Right lung (tissue), 5 donors: Measurements from ENCODE around the gene ZNF513. TPM values are rescaled to one million over a fixed set of nuclear protein-coding genes. Genes with fewer than 3 reads are reported as not detected.
"Not testable (repeated sequence)": the region's sequence is repeated elsewhere in the genome, so short reads cannot be mapped to it uniquely, and the experiment has no call there.

Experiments
- DNase-seq, 2 donors: peaks; one replicate each; pipeline ENCODE4 v3.0.0-alpha.2; 2013
- polyA plus RNA-seq, 5 donors: library from polyadenylated mRNA; unstranded; fragments of 120-200 nt; gene quantifications; one replicate each; pipeline versions ENCODE4 v1.2.1 to v1.2.3, GENCODE V29; 2013; ENCODE audit warnings: inconsistent platforms in 1 of 5, low replicate concordance in 1 of 5; ENCODE audit not compliant: insufficient read length in 5 of 5, insufficient read depth in 1 of 5

The ZNF513 gene
- polyA plus RNA-seq, 5 donors = 12.4 to 23.3 (median 14.5) TPM

DNA sequence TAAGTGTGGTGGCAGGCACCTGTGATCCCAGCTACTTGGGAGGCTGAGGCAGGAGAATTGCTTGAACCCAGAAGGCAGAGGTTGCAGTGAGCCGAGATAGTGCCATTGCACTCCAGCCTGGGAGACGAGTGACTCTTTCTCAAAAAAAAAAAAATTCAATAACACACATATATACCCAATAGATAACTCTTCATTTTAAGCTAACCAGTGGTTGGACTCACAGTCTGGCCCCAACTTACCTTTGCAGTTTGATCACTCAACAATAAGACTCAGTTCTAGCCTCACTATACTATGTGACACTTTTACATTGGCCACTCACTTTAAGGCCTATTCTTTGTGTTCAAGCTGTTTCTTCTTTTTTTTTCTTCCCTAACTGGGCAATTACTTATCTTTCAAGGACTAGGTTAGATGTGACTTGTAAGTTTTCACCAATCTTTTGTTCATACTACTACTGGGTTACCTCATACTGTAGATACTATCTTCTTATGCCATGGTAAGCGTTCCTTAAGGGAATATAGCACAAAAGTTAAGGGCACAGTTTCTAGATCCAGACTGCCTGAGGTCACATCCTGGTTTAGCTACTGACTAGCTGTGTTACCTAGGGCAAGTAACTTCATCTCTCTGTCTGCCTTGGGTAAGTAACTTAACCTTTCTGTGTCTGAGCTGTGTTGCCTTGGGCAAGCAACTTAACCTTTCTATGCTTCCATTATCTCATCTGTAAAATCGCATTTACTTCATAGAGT is 17.7 kb downstream of the ZNF513 start:
- no peak for DNase-seq

DNA sequence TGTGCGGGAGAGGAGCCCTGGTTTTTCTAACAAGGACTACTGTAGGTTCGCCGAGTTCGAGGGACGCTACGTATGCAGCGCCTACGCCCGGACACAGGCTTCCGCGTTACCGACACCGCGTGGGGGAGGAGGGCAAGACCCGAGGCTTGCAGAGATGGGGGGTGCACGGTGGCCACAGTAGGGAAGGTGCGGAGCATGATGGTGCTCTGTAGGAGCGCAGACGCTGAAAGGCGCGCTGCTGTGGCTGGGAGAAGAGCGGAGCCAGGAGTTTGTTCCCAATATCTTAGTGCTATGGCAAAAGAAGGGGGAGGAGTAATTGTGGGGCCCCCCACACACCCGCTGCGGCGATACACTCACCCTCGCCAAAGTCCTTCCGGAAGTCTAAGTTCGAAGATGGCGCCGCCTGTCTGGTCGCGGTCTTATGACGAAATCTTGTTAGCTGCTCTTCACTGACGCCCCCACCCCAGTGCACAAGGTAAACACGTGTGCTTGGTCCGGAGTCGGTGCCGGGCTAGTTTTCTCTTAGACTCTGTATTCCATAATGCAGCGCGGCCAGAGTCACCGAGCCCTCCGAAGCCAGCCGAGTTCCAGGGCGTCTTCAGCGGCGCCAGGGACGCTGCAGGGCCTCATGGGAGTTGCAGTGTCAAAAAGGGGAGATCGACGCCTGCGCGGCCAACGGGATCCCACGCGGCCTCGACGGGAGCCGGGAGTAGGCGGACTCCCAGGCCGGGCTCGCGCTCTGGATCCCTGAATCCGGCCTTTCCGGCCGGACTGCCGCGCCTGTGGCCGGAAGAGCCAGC is 24.0 kb downstream of the ZNF513 start, which contains the start of gene GTF3C2:
TSS of gene GTF3C2 (minus strand) at position 383 of the 800 bp plus-strand sequence. CDS start 13,210 bp downstream, outside the sequence.
- peak; percentile 95 to 96 for DNase-seq

DNA sequence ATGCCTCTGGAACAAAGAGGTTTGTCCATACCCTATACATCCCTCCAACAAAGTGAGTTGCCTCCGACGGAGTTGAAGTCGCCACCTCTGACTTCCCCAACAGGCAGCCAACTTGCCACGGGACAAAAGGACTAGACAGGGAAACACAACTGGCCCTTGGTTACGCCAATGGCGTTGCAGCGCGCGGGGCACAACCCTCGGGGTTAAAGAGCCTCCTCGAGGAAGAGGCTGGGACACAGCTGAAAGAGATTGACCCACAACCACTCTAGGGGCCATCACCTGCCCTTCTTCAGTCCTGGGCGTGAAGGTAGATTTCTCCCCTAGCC is 24.5 kb downstream of the ZNF513 start:
- peak in 1 of 2 donors; percentile 24 for DNase-seq

DNA sequence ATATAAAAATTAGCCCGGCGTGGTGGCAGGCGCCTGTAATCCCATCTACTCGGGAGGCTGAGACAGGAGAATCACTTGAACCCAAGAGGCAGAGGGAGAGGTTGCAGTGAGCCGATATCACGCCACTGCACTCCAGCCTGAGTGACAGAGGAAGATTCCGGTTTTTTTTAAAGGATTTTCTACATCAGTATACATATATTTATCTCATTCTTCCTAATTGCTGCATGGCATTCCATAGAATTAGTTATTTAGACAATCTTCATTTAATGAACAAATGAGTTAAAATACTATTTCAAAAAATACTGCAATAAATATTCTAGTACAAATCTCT is 26.0 kb downstream of the ZNF513 start:
- no peak for DNase-seq

DNA sequence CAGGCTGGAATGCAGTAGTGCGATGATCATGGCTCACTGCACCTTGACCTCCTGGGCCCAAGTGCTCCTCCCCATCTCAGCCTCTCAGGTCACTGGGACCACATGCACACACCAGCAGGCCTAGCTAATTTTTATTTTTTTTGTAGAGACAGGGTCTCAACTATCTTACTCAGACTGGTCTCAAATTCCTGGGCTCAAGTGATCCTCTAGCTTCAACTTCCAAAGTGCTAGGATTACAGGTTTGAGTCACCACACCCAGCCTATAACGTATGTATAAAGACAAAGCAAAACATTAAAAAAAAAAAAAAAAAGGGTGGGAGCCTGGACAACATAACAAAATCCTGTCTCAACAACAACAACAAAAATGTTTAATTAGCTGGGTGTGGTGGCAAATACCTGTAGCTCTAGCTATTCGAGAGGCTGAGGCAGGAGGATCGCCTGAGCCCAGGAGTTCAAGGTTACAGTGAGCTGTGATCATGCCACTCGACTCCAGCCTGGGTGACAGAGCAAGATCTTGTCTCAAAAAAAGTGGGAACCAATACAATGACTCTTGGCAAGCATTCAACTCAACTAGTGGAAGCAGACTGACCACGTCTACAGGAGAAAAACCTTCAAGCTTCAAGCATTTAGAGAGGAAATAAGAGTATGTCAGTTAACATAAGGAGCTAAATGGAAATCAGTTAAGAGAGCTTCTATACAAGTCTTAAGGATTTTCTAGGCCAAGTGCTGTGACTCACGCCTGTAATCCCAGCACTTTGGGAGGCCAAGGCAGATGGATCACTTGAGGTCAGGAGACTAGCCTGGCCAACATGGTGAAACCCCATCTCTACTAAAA is 26.6 kb downstream of the ZNF513 start:
- DNase-seq = no peak

DNA sequence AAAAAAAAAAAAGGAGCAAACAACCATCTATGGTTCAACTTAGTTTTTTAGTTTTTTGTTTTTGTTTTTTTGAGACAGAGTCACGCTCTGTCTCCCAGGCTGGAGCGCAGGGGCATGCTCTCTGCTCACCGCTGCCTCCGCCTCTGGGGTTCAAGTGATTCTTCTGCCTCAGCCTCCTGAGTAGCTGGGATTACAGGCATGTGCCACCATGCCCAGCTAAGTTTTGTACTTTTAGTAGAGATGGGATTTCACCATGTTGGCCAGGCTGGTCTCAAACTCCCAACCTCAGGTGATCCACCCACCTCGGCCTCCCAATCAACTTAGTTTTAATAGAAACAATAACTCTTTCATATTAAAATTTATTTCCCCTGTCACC is 27.2 kb downstream of the ZNF513 start:
- DNase-seq = not testable (repeated sequence)

DNA sequence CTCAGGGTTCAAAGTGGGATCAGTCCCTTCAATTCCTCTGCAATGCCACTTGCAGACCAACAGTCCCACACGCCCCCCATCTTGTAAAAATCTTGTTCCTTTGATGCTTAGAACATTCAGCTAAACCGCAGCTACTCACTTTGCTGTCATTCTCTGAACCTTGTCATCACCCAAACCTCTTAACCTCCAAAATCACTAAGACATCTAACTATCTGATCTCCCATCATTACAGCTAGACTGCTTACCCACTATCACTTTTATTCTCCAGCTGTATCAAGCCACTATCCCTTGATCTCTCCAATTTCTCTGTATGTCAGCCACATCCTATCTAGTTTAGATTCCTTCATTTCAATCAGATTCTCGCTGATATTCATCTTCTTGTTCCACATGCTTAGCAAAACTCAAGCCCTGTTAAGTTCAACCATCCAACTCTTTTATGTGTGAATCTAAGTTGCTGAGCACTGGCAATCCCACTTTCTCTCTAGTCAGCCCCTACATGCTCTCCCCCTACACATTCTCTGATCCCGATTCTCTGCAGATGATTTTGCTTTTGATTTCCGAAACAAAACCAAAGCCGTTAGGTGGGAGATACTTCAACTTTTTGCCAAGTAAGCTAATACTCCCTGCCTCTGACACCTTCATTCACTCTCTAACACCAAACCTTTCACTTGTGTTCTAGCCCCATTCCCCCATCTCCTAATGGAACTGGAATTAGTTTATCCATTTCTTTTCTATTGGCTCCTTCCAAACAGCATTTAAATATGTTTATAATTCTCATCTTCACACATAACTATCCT is 28.5 kb downstream of the ZNF513 start:
- DNase-seq = no peak

DNA sequence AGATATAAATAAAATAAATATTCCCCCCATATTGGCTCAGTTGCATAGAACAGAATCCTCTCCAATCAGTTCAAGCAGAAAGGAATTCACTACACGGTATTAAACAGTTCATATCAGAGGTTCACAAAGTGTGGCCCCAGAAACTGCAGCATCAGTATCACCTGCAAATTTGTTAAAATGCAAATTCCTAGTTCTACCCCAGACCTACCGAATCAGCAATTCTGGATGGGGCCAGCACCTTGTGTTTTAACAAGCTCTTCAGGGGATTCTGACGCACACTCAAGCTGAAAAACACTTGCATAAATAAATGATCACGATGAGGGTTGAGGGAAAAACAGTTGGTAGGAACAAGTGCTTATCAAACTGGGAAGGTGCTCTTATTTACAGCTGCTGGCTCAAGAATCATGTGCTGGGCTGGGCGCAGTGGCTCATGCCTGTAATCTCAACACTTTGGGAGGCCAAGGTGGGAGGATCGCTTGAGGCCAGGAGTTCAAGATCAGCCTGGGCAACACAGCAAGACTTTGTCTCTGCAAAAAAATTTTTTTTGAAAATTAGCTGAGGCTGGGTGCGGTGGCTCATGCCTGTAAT is 30.3 kb downstream of the ZNF513 start:
- DNase-seq = no peak

DNA sequence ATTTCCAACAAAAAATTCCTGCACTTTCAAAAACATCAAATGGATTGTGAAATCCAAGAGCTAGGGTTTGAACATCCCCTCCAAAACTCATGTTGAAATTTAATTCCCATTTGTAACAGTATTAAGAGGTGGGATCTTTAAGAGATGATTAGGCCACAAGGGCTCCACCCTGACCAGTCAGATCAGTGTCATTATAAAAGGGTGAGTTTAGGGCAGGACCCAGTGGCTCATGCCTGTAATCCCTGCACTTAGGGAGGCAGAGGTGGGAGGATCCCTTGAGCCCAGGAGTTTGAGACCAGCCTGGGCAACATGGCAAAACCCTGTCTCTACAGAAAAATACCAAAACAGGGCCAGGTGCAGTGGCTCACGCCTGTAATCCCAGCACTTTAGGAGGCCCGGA is 32.9 kb downstream of the ZNF513 start:
- DNase-seq = no peak

DNA sequence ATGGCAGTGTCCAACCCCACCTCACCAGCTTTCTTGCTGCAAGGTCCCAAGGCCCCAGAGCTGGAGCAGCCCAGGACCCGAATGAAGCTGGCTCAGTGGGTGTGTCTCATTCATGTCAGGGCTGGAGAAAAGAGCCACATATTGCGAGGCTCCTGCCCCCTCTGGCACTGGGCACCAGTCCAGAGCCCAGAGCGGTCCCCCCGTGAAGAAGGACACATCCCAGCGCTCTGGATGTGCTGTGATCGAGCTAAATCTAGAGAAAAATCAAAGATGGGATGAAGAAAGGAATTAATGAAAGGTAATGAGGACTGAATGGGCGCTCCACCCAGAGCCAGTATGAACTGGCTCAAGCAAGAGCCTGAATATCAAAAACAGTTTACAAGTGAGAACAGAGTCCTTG is 44.4 kb downstream of the ZNF513 start:
- no peak for DNase-seq

DNA sequence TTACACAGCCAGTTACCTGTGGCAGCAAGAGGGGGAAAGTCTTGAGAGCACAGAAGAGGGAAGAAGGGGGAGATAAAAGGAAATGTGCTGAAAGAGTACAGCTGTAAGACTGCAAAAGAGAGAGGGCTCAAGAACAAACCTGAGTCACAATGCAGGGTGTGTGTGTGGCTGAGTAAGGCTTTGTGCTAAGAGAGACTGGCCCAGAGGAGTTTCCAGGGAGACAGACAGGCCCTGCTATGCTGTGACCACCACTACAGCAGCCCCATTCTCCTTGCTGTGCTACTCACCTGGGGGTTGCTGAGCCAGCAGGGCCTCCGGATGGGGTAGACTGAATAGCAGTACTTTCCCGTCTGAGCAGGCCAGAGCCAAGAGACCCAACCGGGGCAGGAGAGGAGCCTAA is 45.2 kb downstream of the ZNF513 start:
- no peak for DNase-seq

Other genes starting within 250 kb of the ZNF513 start
- gene PREB, start 246.1 kb downstream of the ZNF513 start, polyA plus RNA-seq = 10 to 100 TPM; 32.5 to 43.8 (median 40.0) TPM
- not detected for gene PRR30, start 241.3 kb downstream of the ZNF513 start, polyA plus RNA-seq
- under 1 TPM; 0.06 to 0.15 (median 0.12) TPM for gene TCF23, start 231.7 kb downstream of the ZNF513 start, polyA plus RNA-seq
- 100 to 1,000 TPM; 125 to 154 (median 136) TPM for gene ATRAID, start 168.7 kb downstream of the ZNF513 start, polyA plus RNA-seq
- gene SLC5A6, start 168.5 kb downstream of the ZNF513 start, polyA plus RNA-seq = 10 to 100 TPM; 24.7 to 38.8 (median 28.7) TPM
- 10 to 100 TPM; 31.5 to 53.7 (median 35.7) TPM for gene CAD, start 163.4 kb downstream of the ZNF513 start, polyA plus RNA-seq
- under 1 TPM; 0.24 to 0.61 (median 0.51) TPM for gene SLC30A3, start 117.7 kb downstream of the ZNF513 start, polyA plus RNA-seq
- gene DNAJC5G, start 105.3 kb downstream of the ZNF513 start, polyA plus RNA-seq = under 1 TPM in 4 of 5 donors, not detected in 1; 0.14 to 0.53 (median 0.30) TPM
- gene TRIM54, start 98.3 kb downstream of the ZNF513 start, polyA plus RNA-seq = 1 to 10 TPM in 1 of 5 donors, under 1 TPM in 1, not detected in 3; 0.13 to 4.3 TPM
- gene UCN, start 72.3 kb downstream of the ZNF513 start, polyA plus RNA-seq = 1 to 10 TPM; 1.1 to 3.4 (median 1.9) TPM
- 100 to 1,000 TPM in 1 of 5 donors, 10 to 100 TPM in 4; 80.7 to 114 (median 92.8) TPM for gene MPV17, start 57.6 kb downstream of the ZNF513 start, polyA plus RNA-seq
- gene GTF3C2, start 24.0 kb downstream of the ZNF513 start, polyA plus RNA-seq = 10 to 100 TPM; 55.7 to 65.1 (median 61.3) TPM
- 10 to 100 TPM; 50.6 to 61.7 (median 55.9) TPM for gene EIF2B4, start 10.4 kb downstream of the ZNF513 start, polyA plus RNA-seq
- gene SNX17, start 10.1 kb downstream of the ZNF513 start, polyA plus RNA-seq = 100 to 1,000 TPM in 2 of 5 donors, 10 to 100 TPM in 3; 83.8 to 120 (median 99.2) TPM
- gene PPM1G, start 28.9 kb upstream of the ZNF513 start, polyA plus RNA-seq = 10 to 100 TPM; 69.0 to 87.8 (median 82.8) TPM
- 100 to 1,000 TPM; 125 to 139 (median 135) TPM for gene NRBP1, start 47.9 kb upstream of the ZNF513 start, polyA plus RNA-seq
- 10 to 100 TPM; 12.0 to 17.1 (median 12.9) TPM for gene KRTCAP3, start 61.6 kb upstream of the ZNF513 start, polyA plus RNA-seq
- 10 to 100 TPM; 41.1 to 52.5 (median 49.4) TPM for gene IFT172, start 109.0 kb upstream of the ZNF513 start, polyA plus RNA-seq
- 10 to 100 TPM; 13.4 to 17.1 (median 14.2) TPM for gene FNDC4, start 114.5 kb upstream of the ZNF513 start, polyA plus RNA-seq
- 1 to 10 TPM in 3 of 5 donors, under 1 TPM in 2; 0.55 to 2.3 (median 1.2) TPM for gene GCKR, start 116.1 kb upstream of the ZNF513 start, polyA plus RNA-seq
- gene ZNF512, start 202.3 kb upstream of the ZNF513 start, polyA plus RNA-seq = 10 to 100 TPM; 61.9 to 89.3 (median 87.2) TPM
- gene CCDC121, start 248.3 kb upstream of the ZNF513 start, polyA plus RNA-seq = 10 to 100 TPM; 11.6 to 15.9 (median 13.2) TPM
- gene GPN1, start 248.3 kb upstream of the ZNF513 start, polyA plus RNA-seq = 10 to 100 TPM; 51.2 to 68.1 (median 64.2) TPM